ENCODE results near the gene ALCAM. TPM values are rescaled to one million over a fixed set of nuclear protein-coding genes. Genes with fewer than 3 reads are reported as not detected.

The ALCAM gene
- polyA plus RNA-seq, 4 donors = 106 to 235 (median 159) TPM

DNA sequence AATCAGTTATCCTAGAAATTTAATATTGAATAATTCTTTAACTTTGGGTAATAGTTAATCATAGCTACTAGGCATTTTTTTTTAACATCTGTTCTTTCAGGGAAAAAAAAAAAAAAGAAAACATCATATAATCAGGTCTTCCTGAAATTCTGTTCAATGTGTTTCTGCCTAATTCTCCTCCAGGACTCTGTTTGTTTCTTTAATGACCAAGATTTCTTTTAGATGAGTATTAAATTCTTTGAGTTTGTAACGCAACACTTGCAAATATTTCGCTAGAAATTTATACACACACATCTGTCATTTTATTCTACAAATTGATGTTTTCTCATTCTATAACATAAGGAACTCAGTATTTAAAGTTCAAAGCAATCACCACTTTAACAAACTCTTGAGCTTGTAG lies 56.7 kb downstream of the ALCAM start:
- no peak for DNase-seq (ENCODE audit: low read depth in 4 of 4, low spot score in 3 of 4)

DNA sequence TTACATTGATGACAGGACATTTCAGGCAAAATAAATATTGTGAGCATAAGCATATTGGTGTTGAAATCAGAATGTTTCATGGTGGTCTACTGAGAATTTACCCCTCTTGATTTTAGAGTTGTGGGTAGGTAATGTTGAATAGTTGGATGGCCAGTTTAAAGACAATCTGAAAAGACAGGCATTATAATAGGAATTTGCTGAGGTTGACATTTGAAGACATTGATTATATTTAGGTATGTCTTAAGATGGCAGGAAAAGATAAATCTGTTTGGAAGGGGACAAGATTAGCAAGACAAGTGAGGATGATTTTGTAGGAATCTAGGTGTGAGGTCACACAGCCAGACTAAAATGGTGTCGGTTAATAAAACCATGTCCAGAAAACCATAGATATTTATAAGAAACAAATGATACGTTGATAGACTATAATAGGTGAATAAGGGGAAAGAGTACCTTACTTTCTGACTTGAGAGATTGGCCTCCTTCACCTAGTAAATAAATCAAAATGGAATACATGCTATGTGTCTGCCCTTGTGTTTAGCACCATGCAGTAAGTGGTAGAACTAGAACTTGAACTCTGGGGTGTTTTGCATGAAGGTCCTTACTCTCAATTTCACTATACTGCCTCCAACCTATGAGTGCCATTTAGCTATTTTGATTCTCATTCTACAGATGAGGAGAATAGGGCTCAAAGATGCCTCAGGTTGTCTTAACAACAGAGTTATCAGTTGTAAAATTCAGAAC lies 57.9 kb downstream of the ALCAM start:
- no peak for DNase-seq (ENCODE audit: low read depth in 4 of 4, low spot score in 3 of 4)

GRCh38 chr3:105425153-105425502 lies 58.4 kb downstream of the ALCAM start:
- no peak for DNase-seq (ENCODE audit: low read depth in 4 of 4, low spot score in 3 of 4)

GRCh38 chr3:105427332-105427731 lies 60.6 kb downstream of the ALCAM start:
- no peak for DNase-seq (ENCODE audit: low read depth in 4 of 4, low spot score in 3 of 4)

- no peak for DNase-seq (ENCODE audit: low read depth in 4 of 4, low spot score in 3 of 4)
These were observed 62.5 kb downstream of the ALCAM start for GRCh38 chr3:105429034-105429762.

- DNase-seq (ENCODE audit: low read depth in 4 of 4, low spot score in 3 of 4) = no peak
These were observed 63.7 kb downstream of the ALCAM start for GRCh38 chr3:105430455-105430854.

DNA sequence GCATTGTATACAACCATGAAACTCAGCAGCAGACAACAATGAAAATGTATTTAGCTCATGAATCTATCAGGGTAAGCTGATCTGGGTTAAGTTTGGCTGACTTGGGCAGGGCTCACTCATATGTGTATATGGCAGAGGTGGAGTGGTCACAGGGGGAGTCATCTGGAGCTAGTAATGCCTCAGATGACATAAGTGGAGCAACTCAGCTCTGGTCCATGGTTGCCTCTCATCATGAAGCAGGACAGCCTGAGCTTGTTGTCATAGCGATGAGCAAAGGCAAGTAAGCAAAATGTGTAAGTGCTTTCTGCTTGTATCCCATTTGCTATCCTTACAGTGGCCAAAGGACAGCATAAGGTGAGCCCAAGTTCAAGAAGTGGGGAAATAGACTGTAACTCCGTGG lies 64.5 kb downstream of the ALCAM start:
- DNase-seq (ENCODE audit: low read depth in 4 of 4, low spot score in 3 of 4) = no peak

DNA sequence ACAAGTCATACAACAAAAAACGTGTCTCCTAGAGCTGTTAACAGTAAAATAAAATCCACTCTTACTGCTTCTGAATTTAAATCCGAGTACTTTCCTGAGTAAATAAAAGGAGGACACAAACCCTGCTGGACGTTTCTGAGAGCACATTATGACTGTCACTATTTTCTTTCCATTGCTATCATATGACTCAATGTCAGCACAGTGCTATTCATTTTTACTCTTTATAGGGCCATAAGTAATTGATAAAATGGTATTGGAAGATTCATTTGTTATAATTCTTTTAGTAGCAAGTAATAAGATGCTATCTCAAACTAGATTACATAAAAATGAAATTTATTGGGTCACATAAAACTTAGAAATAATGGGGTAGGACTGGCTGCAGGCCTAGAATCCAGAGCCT lies 68.6 kb downstream of the ALCAM start:
- DNase-seq (ENCODE audit: low read depth in 4 of 4, low spot score in 3 of 4) = no peak

DNA sequence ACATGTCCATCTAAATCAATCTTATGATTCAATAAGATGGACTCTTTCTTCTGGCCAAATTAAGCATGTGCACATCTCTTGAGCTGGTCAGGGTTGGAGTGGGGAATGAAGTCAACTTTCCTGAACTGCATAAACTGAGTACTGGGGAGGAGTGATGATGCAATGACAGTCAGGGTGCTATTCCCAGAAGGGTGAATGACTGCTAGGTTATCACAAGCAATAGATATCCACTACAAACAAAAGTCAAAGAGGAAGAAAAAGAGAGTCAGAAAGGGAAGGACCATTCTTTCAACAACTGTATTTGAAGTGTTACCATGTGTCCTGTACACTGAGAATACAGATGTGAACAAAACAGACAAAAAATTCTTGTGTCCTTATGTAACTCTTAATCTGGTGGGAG lies 70.0 kb downstream of the ALCAM start:
- DNase-seq (ENCODE audit: low read depth in 4 of 4, low spot score in 3 of 4) = no peak

DNA sequence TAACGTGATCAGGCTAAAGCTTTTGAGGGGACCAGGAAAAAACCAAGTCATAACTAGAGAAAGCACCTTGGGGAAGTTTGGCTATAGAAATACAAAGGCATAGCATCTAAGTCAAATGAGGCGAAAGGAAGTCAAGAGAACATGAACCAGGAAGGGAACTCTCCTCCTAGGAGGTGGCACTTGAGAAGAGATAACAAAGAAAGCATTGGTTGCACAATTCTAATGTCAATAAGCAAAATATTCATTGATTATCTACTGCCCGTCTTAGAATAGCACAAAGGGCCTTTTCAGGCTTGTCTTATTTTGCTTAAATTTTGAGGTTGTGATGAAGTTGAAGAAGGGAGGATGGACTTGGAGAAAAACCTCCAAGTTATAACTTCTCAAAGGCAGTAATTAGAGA lies 73.4 kb downstream of the ALCAM start:
- DNase-seq (ENCODE audit: low read depth in 4 of 4, low spot score in 3 of 4) = no peak

GRCh38 chr3:105444725-105445124 lies 78.0 kb downstream of the ALCAM start:
- DNase-seq (ENCODE audit: low read depth in 4 of 4, low spot score in 3 of 4) = no peak

DNA sequence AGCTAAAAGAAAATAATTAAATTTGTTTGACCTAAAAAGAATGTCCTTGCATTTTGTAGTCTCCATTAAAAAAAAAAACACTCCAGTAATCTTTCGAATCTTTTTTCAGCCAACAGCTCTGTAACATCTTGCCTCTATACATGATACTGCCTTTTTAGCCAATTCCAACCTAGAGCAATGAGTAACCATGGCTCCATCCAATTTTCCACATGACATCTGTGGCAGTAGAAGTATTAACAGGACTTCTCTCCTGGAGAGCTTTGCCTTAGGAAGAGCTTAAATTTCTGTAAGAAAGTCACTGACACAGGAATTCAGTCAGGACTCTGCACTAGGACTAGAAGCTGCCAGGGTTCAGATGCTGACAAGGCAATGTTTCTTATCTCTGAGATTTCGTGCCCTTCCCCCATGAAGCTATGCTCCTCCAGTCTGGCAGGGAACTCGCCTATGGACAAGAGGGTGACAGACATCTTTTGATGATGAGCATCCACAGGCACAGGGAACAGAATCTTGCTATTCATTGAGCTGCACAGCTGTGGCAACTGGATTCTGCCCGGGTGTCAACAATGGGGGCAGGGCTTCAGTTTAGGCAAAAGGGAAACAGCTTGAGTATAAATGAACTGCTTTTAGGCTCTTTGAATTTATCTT lies 81.8 kb downstream of the ALCAM start:
- DNase-seq (ENCODE audit: low read depth in 4 of 4, low spot score in 3 of 4) = no peak

GRCh38 chr3:105449414-105449813 lies 82.7 kb downstream of the ALCAM start:
- no peak for DNase-seq (ENCODE audit: low read depth in 4 of 4, low spot score in 3 of 4)

DNA sequence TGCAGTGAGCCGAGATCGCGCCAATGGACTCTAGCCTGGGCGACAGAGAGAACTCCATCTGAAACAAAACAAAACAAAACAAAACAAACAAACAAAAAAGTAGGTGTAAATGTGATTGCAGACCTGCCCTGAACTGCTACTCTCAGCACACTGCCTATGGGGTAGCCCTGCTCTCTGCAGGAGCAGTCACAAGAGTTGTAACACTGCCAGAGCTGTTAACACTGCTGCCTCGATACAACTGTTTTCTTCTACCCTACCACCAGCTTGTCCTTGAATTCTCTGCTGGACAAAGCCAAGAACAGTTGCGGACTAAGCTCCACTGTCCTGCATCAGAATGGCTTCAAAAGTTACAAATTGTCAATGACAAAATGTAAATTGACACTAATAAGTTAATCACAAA lies 89.3 kb downstream of the ALCAM start:
- no peak for DNase-seq (ENCODE audit: low read depth in 4 of 4, low spot score in 3 of 4)

DNA sequence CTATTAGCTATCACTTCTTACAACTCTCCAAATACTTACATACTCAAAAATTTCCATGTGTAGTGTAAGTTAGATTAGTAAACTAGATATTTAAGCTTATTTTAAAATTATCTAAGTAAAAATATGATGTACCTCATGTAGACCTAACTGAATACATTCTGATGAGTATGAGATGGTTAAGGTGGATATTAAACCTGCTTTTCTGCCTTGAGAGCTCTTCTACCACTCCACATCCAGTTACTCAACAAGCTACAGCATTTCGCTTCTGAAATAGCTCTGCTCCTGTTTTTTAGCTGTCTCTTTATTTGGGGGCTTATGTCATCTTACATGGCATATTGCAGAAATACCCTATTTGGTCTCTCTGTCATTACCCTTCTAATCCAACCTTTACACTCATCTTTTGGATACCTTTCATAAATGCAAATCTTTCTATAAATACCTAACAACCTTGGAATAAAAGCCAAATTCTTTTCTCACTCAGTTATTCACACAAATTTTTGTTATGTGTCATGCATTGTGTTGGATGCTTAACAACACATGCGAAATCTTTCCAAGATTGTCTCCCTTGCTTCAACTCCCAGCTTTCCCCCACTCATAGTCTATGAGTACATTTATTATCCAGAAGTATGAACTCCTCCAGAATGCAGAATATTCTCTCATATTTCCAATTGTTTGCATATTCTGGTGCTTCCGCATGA lies 92.0 kb downstream of the ALCAM start:
- no peak for DNase-seq (ENCODE audit: low read depth in 4 of 4, low spot score in 3 of 4)

DNA sequence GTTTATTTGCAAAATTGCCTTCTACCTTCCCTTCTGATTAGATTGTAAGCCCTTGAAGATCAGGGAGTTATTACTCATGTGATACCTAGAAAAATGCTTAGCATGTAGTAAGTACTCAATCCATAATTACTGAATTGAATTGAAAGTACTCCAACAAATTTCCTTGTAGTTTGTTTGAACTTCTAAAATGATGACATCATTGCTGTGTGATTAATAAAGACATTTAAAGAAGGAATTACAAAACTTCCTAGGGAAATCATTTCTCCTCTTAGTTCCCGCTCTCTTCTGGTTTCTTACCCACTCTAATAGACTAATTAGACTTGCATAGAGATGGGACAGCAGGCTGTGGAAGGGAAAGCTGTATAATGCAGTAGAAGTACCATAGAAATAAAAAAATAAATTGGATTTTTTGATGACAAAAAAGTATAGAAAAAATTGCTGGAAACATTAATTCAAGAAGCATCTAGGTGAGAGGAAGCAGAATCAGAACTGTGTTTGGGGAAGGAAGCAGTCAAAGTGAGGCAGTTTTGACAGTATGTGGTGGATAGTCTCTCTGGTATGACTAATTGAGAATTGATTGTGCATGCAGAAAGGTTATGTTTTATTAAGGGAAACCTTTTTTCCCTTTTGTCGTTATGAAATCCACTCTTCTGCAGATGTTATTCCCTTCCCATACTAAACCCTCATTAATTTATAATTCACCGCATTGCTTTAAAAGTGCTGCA lies 93.0 kb downstream of the ALCAM start:
- DNase-seq (ENCODE audit: low read depth in 4 of 4, low spot score in 3 of 4) = no peak

DNA sequence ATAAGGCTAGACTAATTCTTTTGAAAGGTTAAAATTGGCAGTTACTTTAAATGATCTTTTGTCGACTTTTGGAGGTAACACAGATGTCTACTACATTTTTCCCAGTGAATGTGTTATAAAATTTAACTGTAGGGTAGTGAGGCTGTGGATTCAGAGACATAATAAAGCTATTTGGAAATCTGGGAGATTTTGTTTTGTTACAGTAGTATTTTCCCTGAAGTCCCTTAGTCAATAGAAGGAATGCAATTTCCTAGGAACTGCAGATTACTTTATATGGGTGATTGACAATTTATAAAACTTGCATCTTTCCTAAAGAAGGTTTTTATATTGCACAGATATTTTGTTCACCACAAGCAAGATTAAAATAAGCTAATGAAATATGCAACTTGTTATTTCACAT lies 96.9 kb downstream of the ALCAM start:
- DNase-seq (ENCODE audit: low read depth in 4 of 4, low spot score in 3 of 4) = no peak

- no peak for DNase-seq (ENCODE audit: low read depth in 4 of 4, low spot score in 3 of 4)
These were observed 98.6 kb downstream of the ALCAM start for GRCh38 chr3:105465251-105465853.

GRCh38 chr3:105466072-105466471 lies 99.4 kb downstream of the ALCAM start:
- no peak for DNase-seq (ENCODE audit: low read depth in 4 of 4, low spot score in 3 of 4)

Data from left renal pelvis (tissue), 4 donors.